PC-3 (cell line): ENCODE results near the gene PRKCQ. TPM values are rescaled to one million over a fixed set of nuclear protein-coding genes. Genes with fewer than 3 reads are reported as not detected.

ENCODE experiments used
- ATAC-seq: fragments of 200-7000 bp; cut with Tn5 transposase; 2 replicates; pipeline ENCODE4 v1.9.1; 2020; ENCODE audit warnings: mild to moderate bottlenecking, moderate library complexity
- BruUV-seq: library from RNA; stranded (reverse); fragments of 400-500 nt; replicated peaks from 2 replicates; lab custom pipeline; 2021; lab: Mats Ljungman, UMichigan
- CTCF ChIA-PET: fragments of 300-600 bp; sonication (Branson Sonifier 250); formaldehyde crosslinking; loops from one replicate; lab custom pipeline; 2022; ENCODE audit warnings: antibody characterized with exemption; lab: Charles Lee
- POLR2A ChIA-PET: fragments of 300-600 bp; sonication (Branson Sonifier 250); formaldehyde crosslinking; loops from one replicate; lab custom pipeline; 2022; ENCODE audit warnings: antibody characterized with exemption; ENCODE audit not compliant: unreplicated experiment; lab: Charles Lee
- DNase-seq: peaks from one replicate; pipeline ENCODE4 v3.0.0-alpha.2; 2015
- H2AFZ ChIP-seq: fragments of 300-600 bp; sonication (generic); 2 replicates; pipeline ENCODE4 v1.6.0; 2016; ENCODE audit warnings: antibody characterized with exemption, low read length
- H3F3A ChIP-seq: fragments of 300-600 bp; sonication (generic); one replicate; pipeline ENCODE4 v1.6.0; 2017; ENCODE audit warnings: antibody characterized with exemption, low read length, control low read depth, mild to moderate bottlenecking; ENCODE audit not compliant: unreplicated experiment
- H3K27ac ChIP-seq: fragments of 300-600 bp; sonication (generic); 2 replicates; pipeline ENCODE4 v1.5.1; 2016; ENCODE audit warnings: mild to moderate bottlenecking, low read length
- H3K27me3 ChIP-seq: fragments of 300-600 bp; sonication (generic); 2 replicates; pipeline ENCODE4 v1.6.1; 2016; ENCODE audit warnings: low read length, mixed read lengths
- H3K36me3 ChIP-seq: fragments of 300-600 bp; sonication (generic); 2 replicates; pipeline ENCODE4 v1.6.1; 2016; ENCODE audit warnings: low read depth, mixed run types, low read length, mixed read lengths
- H3K4me1 ChIP-seq: fragments of 300-600 bp; sonication (generic); 2 replicates; pipeline ENCODE4 v1.5.1; 2016; ENCODE audit warnings: low read length; ENCODE audit not compliant: insufficient read depth
- H3K4me2 ChIP-seq: fragments of 300-600 bp; sonication (generic); 2 replicates; pipeline ENCODE4 v1.6.0; 2016; ENCODE audit warnings: low read length
- H3K4me3 ChIP-seq: fragments of 300-600 bp; sonication (generic); 2 replicates; pipeline ENCODE4 v1.5.1; 2016; ENCODE audit warnings: mild to moderate bottlenecking, low read length, mixed read lengths
- H3K79me2 ChIP-seq: fragments of 300-600 bp; sonication (generic); 2 replicates; pipeline ENCODE4 v1.6.1; 2017; ENCODE audit warnings: low read length, mixed read lengths
- H3K9ac ChIP-seq: fragments of 300-600 bp; sonication (generic); 2 replicates; pipeline ENCODE4 v1.6.0; 2016; ENCODE audit warnings: mild to moderate bottlenecking, low read length
- H3K9me2 ChIP-seq: fragments of 300-600 bp; sonication (generic); replicated peaks from 2 replicates; pipeline ENCODE4 v1.6.1; 2016; ENCODE audit warnings: mixed run types, low read length, mixed read lengths
- H3K9me3 ChIP-seq: fragments of 300-600 bp; sonication (generic); 2 replicates; pipeline ENCODE4 v1.6.1; 2016; ENCODE audit warnings: low read length, mixed read lengths
- H4K20me1 ChIP-seq: fragments of 300-600 bp; sonication (generic); 2 replicates; pipeline ENCODE4 v1.6.1; 2016; ENCODE audit warnings: low read length, mixed read lengths
- EZH2 ChIP-seq: fragments of 300-600 bp; sonication (generic); IDR thresholded peaks from one replicate; pipeline ENCODE4 v1.6.1; 2017; ENCODE audit warnings: antibody characterized with exemption, mild to moderate bottlenecking, low read length; ENCODE audit not compliant: unreplicated experiment
- EZH2phosphoT487 ChIP-seq: fragments of 300-600 bp; sonication (generic); IDR thresholded peaks from 2 replicates; pipeline ENCODE4 v1.6.1; 2018; ENCODE audit warnings: mild to moderate bottlenecking, antibody characterized with exemption, low read length, borderline replicate concordance
- intact Hi-C: fragments of 100-400 bp; cut with micrococcal nuclease; formaldehyde crosslinking; loops from 2 replicates; pipeline ENCODE4 v1.9.0; 2023
- total RNA-seq: library from RNA; depleted of rRNA; stranded (reverse); fragments of >200 nt; gene quantifications from 2 replicates; pipeline ENCODE4 v1.2.3, GENCODE V29; 2014
- TF ChIP-seq, protein P1 (sequence below): fragments of 300-600 bp; sonication (generic); conservative IDR thresholded peaks from 2 replicates; pipeline ENCODE4 v1.5.1; 2017; ENCODE audit warnings: antibody characterized with exemption, low read depth, mild to moderate bottlenecking, low read length

PRKCQ gene
- total RNA-seq, 1 experiment from 2014 or later, result not detected

DNA sequence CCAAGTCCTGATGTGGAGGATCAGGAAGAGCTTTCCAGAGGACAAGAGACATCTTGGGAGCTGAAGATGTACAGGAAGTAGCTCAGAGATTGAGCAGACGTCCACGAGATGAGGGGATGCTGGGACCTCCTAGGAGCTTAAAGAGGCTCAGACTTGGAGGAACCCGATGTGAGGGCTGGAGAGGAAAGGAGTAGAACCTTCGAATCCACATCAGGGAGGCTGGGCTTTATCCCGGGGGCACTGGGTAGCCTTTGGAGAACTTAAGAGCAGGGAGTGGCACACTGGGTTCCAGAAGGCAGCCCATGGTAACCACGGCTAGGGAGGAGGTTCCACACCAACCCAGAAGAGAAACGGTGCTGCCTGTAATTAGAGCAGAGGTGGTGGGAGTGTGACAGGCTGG is 10.8 kb downstream of the PRKCQ start:
- Histone ChIP-seq H2AFZ (no peak overlapping the region), H4K20me1 (no peaks in the 10 kb centered on the region), H3K27ac (no peak overlapping the region), H3K9ac (no peak overlapping the region), H3K9me3 (no peaks in the 10 kb centered on the region), H3K79me2 (no peaks in the 10 kb centered on the region), H3K36me3 (no peaks in the 10 kb centered on the region), H3K4me3 (no peak overlapping the region), H3K4me2 (no peak overlapping the region), H3K4me1 (no peaks in the 10 kb centered on the region), H3K9me2 (no peaks in the 10 kb centered on the region), H3F3A (no peaks in the 10 kb centered on the region), H3K27me3 (peaks cover 73% of the 10 kb centered on the region)
- ChIA-PET POLR2A (no interaction called here), CTCF (no interaction called here)
- intact Hi-C loops, result no loop called here
- DNase-seq, result no peak
- ATAC-seq, result no peak
- BruUV-seq, result no TSS peak
- TF ChIP-seq EZH2phosphoT487 (no peak), EZH2 (no peak)
- TF ChIP-seq, protein P1, sequence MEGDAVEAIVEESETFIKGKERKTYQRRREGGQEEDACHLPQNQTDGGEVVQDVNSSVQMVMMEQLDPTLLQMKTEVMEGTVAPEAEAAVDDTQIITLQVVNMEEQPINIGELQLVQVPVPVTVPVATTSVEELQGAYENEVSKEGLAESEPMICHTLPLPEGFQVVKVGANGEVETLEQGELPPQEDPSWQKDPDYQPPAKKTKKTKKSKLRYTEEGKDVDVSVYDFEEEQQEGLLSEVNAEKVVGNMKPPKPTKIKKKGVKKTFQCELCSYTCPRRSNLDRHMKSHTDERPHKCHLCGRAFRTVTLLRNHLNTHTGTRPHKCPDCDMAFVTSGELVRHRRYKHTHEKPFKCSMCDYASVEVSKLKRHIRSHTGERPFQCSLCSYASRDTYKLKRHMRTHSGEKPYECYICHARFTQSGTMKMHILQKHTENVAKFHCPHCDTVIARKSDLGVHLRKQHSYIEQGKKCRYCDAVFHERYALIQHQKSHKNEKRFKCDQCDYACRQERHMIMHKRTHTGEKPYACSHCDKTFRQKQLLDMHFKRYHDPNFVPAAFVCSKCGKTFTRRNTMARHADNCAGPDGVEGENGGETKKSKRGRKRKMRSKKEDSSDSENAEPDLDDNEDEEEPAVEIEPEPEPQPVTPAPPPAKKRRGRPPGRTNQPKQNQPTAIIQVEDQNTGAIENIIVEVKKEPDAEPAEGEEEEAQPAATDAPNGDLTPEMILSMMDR, result no peak

DNA sequence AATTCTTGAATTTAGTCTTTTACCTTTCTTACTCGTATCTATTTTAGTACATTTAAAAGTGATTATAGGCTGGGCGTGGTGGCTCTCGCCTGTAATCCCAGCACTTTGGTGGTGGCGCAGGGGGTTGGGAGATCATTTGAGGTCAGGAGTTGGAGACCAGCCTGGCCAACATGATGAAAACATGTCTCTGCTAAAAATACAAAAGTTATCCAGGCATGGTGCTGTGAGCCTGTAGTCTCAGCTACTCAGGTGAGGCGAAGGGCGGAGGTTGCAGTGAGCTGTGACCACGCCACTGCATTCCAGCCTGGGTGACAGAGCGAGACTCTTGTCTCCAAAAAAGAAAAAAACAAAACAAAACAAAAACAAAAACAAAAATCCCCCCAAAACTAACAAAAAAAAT is 12.2 kb downstream of the PRKCQ start:
- no peak overlapping the region for H2AFZ ChIP-seq
- peaks cover 74% of the 10 kb centered on the region for H3K27me3 ChIP-seq
- no peak overlapping the region for H3K4me2 ChIP-seq
- no peaks in the 10 kb centered on the region for H3F3A ChIP-seq
- H4K20me1 ChIP-seq, result no peaks in the 10 kb centered on the region
- DNase-seq (no peak), ATAC-seq (no peak)
- no peak overlapping the region for H3K27ac ChIP-seq
- ChIA-PET CTCF (no interaction called here), POLR2A (no interaction called here)
- H3K9me2 ChIP-seq, result no peaks in the 10 kb centered on the region
- H3K9me3 ChIP-seq, result no peaks in the 10 kb centered on the region
- no peaks in the 10 kb centered on the region for H3K36me3 ChIP-seq
- no peaks in the 10 kb centered on the region for H3K4me1 ChIP-seq
- intact Hi-C loops, result no loop called here
- TF ChIP-seq EZH2phosphoT487 (no peak), EZH2 (no peak)
- TF ChIP-seq, protein P1, result no peak
- H3K4me3 ChIP-seq, result no peak overlapping the region
- BruUV-seq, result no TSS peak
- no peaks in the 10 kb centered on the region for H3K79me2 ChIP-seq
- H3K9ac ChIP-seq, result no peak overlapping the region

DNA sequence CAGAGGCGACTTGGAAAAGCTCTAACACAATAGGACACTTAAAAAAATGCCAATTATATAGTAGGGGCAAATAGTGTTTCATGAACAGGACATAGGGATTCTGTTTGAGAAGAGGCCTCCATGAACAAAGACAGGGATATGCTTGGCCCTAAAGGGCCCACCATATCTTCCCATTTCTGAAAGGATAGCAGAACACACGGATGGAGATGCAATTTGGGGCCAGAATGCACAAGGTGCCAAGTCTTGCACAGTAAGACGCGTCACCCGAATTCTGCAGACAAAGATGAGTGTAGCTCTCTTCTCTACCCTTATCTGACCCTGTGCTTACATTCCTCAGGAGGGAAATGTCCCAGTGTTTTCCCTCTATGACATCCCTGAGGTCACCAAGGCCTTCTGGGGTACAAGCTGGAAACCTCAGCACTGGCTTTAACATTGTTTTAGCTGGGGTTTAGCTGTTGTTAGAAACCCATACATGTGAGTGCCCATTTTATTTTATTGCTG is 12.8 kb downstream of the PRKCQ start:
- H3K9me3 ChIP-seq, result no peaks in the 10 kb centered on the region
- no peaks in the 10 kb centered on the region for H3K4me1 ChIP-seq
- no peak for ATAC-seq
- H3K27ac ChIP-seq, result no peak overlapping the region
- no peaks in the 10 kb centered on the region for H4K20me1 ChIP-seq
- ChIA-PET POLR2A (no interaction called here), CTCF (no interaction called here)
- H3K27me3 ChIP-seq, result peaks cover 78% of the 10 kb centered on the region
- no peak overlapping the region for H3K4me2 ChIP-seq
- intact Hi-C loops, result no loop called here
- no peak for DNase-seq
- no peaks in the 10 kb centered on the region for H3K9me2 ChIP-seq
- H3F3A ChIP-seq, result no peaks in the 10 kb centered on the region
- H3K9ac ChIP-seq, result no peak overlapping the region
- TF ChIP-seq EZH2 (no peak), EZH2phosphoT487 (no peak)
- TF ChIP-seq, protein P1, result no peak
- no TSS peak for BruUV-seq
- H3K79me2 ChIP-seq, result no peaks in the 10 kb centered on the region
- H3K36me3 ChIP-seq, result no peaks in the 10 kb centered on the region
- no peak overlapping the region for H3K4me3 ChIP-seq
- no peak overlapping the region for H2AFZ ChIP-seq
